Measurements from ENCODE around the gene MCTP1. TPM values are rescaled to one million over a fixed set of nuclear protein-coding genes. Genes with fewer than 3 reads are reported as not detected.

The MCTP1 gene
- total RNA-seq, 4 donors from 2014 or later = 28.7 to 117 (median 48.2) TPM

- no peaks in the 10 kb centered on the region for H3K4me1 ChIP-seq
- WGBS, 2 donors = 80 to 89% methylated on average over 2 of the region's 2 CpGs
- no peaks in the 10 kb centered on the region for H3K36me3 ChIP-seq
- TF ChIP-seq, protein P1, sequence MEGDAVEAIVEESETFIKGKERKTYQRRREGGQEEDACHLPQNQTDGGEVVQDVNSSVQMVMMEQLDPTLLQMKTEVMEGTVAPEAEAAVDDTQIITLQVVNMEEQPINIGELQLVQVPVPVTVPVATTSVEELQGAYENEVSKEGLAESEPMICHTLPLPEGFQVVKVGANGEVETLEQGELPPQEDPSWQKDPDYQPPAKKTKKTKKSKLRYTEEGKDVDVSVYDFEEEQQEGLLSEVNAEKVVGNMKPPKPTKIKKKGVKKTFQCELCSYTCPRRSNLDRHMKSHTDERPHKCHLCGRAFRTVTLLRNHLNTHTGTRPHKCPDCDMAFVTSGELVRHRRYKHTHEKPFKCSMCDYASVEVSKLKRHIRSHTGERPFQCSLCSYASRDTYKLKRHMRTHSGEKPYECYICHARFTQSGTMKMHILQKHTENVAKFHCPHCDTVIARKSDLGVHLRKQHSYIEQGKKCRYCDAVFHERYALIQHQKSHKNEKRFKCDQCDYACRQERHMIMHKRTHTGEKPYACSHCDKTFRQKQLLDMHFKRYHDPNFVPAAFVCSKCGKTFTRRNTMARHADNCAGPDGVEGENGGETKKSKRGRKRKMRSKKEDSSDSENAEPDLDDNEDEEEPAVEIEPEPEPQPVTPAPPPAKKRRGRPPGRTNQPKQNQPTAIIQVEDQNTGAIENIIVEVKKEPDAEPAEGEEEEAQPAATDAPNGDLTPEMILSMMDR (IDR thresholded peaks at IDR 0.05) = no peak
- TF ChIP-seq EP300 (IDR thresholded peaks at IDR 0.05) = no peak
- no peak for TF ChIP-seq POLR2A (IDR thresholded peaks at IDR 0.05)
- no peaks in the 10 kb centered on the region for H3K27me3 ChIP-seq
- no peaks in the 10 kb centered on the region for H3K9me3 ChIP-seq
- no peak overlapping the region for H3K4me3 ChIP-seq
- no peak for DNase-seq (ENCODE audit: low spot score in 2 of 2)
- no peak overlapping the region for H3K27ac ChIP-seq
Measured at GRCh38 chr5:95223566-95224258, 61.2 kb downstream of the MCTP1 start.

GRCh38 chr5:95222836-95223235, 62.1 kb downstream of the MCTP1 start:
- WGBS, 2 donors = 92 to 97% methylated on average over 2 of the region's 2 CpGs
- Histone ChIP-seq H3K27me3 (no peaks in the 10 kb centered on the region), H3K4me1 (no peaks in the 10 kb centered on the region), H3K4me3 (no peak overlapping the region), H3K36me3 (no peaks in the 10 kb centered on the region), H3K9me3 (no peaks in the 10 kb centered on the region), H3K27ac (no peak overlapping the region)
- TF ChIP-seq POLR2A (IDR thresholded peaks at IDR 0.05) (no peak), EP300 (IDR thresholded peaks at IDR 0.05) (no peak)
- TF ChIP-seq, protein P1 (IDR thresholded peaks at IDR 0.05) = no peak
- no peak for DNase-seq (ENCODE audit: low spot score in 2 of 2)

DNA sequence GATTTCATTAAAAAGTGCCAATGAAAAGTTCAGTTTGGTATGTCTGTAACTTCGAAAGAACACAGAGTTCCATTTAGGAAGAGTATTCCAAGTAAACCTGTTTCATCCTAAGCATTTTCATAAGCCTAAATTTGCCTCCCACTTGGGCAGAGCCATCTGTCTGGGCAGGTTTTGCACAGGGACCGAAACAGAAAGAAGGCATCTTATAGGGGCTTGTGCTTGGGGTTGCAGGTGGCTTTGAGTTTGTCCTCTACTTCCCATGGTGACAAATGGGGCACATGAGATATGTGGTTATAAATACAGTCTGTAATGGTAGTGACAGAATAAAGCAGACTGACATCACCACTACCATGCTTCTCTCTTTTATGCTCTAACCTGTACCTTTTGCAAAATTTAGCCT, 63.7 kb downstream of the MCTP1 start:
- H3K27me3 ChIP-seq = no peaks in the 10 kb centered on the region
- no peak for DNase-seq (ENCODE audit: low spot score in 2 of 2)
- no peak overlapping the region for H3K4me3 ChIP-seq
- no peaks in the 10 kb centered on the region for H3K36me3 ChIP-seq
- H3K27ac ChIP-seq = no peak overlapping the region
- no peaks in the 10 kb centered on the region for H3K4me1 ChIP-seq
- no peaks in the 10 kb centered on the region for H3K9me3 ChIP-seq
- TF ChIP-seq, protein P1 (IDR thresholded peaks at IDR 0.05) = no peak
- TF ChIP-seq EP300 (IDR thresholded peaks at IDR 0.05) (no peak), POLR2A (IDR thresholded peaks at IDR 0.05) (no peak)
- WGBS, 2 donors = 89 to 96% methylated on average over 2 of the region's 2 CpGs

- no peak for DNase-seq (ENCODE audit: low spot score in 2 of 2)
- no peaks in the 10 kb centered on the region for H3K4me1 ChIP-seq
- H3K27ac ChIP-seq = no peak overlapping the region
- 73 to 91% methylated on average over 1 of the region's 1 CpG for WGBS, 2 donors
- no peaks in the 10 kb centered on the region for H3K36me3 ChIP-seq
- no peaks in the 10 kb centered on the region for H3K9me3 ChIP-seq
- TF ChIP-seq POLR2A (IDR thresholded peaks at IDR 0.05) = no peak
- TF ChIP-seq, protein P1 (IDR thresholded peaks at IDR 0.05) = no peak
- TF ChIP-seq EP300 (IDR thresholded peaks at IDR 0.05) = no peak
- no peak overlapping the region for H3K4me3 ChIP-seq
- no peaks in the 10 kb centered on the region for H3K27me3 ChIP-seq
Measured at GRCh38 chr5:95220381-95220780, 64.5 kb downstream of the MCTP1 start.

- WGBS, 2 donors = 42 to 57% methylated on average over 3 of the region's 3 CpGs
- Histone ChIP-seq H3K27ac (no peak overlapping the region), H3K27me3 (no peaks in the 10 kb centered on the region), H3K9me3 (no peaks in the 10 kb centered on the region), H3K4me3 (no peak overlapping the region), H3K4me1 (no peaks in the 10 kb centered on the region), H3K36me3 (no peaks in the 10 kb centered on the region)
- TF ChIP-seq EP300 (IDR thresholded peaks at IDR 0.05) (no peak), POLR2A (IDR thresholded peaks at IDR 0.05) (no peak)
- TF ChIP-seq, protein P1 (IDR thresholded peaks at IDR 0.05) = no peak
- DNase-seq (ENCODE audit: low spot score in 2 of 2) = no peak
Measured at GRCh38 chr5:95219411-95219810, 65.5 kb downstream of the MCTP1 start.

Data from tibial nerve (tissue), 4 donors.